ENCODE results near the gene SLC10A7. TPM values are rescaled to one million over a fixed set of nuclear protein-coding genes. Genes with fewer than 3 reads are reported as not detected.

Gene SLC10A7
- total and polyA plus RNA-seq, 7 experiments from 2014 or later, result 7.9 to 26.8 (median 15.0) TPM

- H3K4me3 Mint-ChIP-seq, result no peak overlapping the region
- no peaks in the 10 kb centered on the region for H3K9me3 ChIP-seq (ENCODE audit: control insufficient read depth in 2 of 3, low read length in 3 of 3)
- no peaks in the 10 kb centered on the region for H3K27me3 Mint-ChIP-seq
- H3K27ac Mint-ChIP-seq, result no peak overlapping the region
- no peak overlapping the region for H3K4me3 ChIP-seq (ENCODE audit: low read length)
- CTCF ChIA-PET, result no interaction called here
- H3K36me3 ChIP-seq (ENCODE audit: control insufficient read depth in 2 of 3, insufficient read depth in 3 of 3, low read length in 3 of 3), result no peaks in the 10 kb centered on the region
- DNase-seq (no peak), ATAC-seq (no peak)
- H3K4me1 ChIP-seq (ENCODE audit: control insufficient read depth in 2 of 2, insufficient read depth in 2 of 2, low read length in 2 of 2), result no peaks in the 10 kb centered on the region
- intact Hi-C loops (cut with micrococcal nuclease), result no loop called here
- no peak overlapping the region for H3K27ac ChIP-seq (ENCODE audit: low read depth, low read length)
- H3K4me1 Mint-ChIP-seq, result no peaks in the 10 kb centered on the region
- no peaks in the 10 kb centered on the region for H3K27me3 ChIP-seq (ENCODE audit: control insufficient read depth in 2 of 2, insufficient read depth in 2 of 2, low read length in 2 of 2)
- H3K36me3 Mint-ChIP-seq, result peaks cover 5 to 20% (median 13%) of the 10 kb centered on the region in 5 donors
- H3K9me3 Mint-ChIP-seq, result peaks cover 0 to 3% (median 0%) of the 10 kb centered on the region in 11 donors
- POLR2A ChIA-PET, result no interaction called here
Measured at GRCh38 chr4:146318894-146319293, 202.8 kb downstream of the SLC10A7 start.

DNA sequence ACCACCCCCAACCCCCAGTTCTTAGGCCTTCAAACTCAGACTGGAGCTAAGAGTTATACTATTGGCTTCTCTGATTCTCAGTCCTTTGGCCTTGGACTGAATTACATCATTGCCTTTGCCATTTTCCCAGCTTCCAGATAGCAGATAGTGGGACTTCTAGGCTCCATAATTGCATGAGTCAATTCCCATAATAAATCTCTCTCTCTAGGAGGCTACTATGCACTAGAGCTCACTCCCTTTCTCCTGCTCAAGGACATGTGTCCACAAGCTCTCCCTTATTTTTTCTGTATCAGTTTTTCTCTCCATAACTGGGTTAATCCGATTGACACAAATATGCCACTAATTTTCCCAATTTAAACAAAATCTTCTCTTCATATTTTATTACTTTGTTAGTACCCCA, 204.0 kb downstream of the SLC10A7 start:
- no peak for ATAC-seq
- Mint-ChIP-seq H3K27me3 (no peaks in the 10 kb centered on the region), H3K4me3 (no peak overlapping the region), H3K9me3 (peaks cover 0 to 3% (median 0%) of the 10 kb centered on the region in 11 donors), H3K36me3 (peaks cover 0 to 15% (median 6%) of the 10 kb centered on the region in 5 donors), H3K4me1 (no peaks in the 10 kb centered on the region), H3K27ac (no peak overlapping the region)
- Histone ChIP-seq H3K4me1 (ENCODE audit: control insufficient read depth in 2 of 2, insufficient read depth in 2 of 2, low read length in 2 of 2) (no peaks in the 10 kb centered on the region), H3K9me3 (ENCODE audit: control insufficient read depth in 2 of 3, low read length in 3 of 3) (no peaks in the 10 kb centered on the region), H3K27me3 (ENCODE audit: control insufficient read depth in 2 of 2, insufficient read depth in 2 of 2, low read length in 2 of 2) (no peaks in the 10 kb centered on the region), H3K36me3 (ENCODE audit: control insufficient read depth in 2 of 3, insufficient read depth in 3 of 3, low read length in 3 of 3) (no peaks in the 10 kb centered on the region), H3K4me3 (ENCODE audit: low read length) (no peak overlapping the region), H3K27ac (ENCODE audit: low read depth, low read length) (no peak overlapping the region)
- intact Hi-C loops (cut with micrococcal nuclease), result no loop called here
- ChIA-PET CTCF (no interaction called here), POLR2A (no interaction called here)
- no peak for DNase-seq

GRCh38 chr4:146315184-146315583, 206.6 kb downstream of the SLC10A7 start:
- H3K27ac Mint-ChIP-seq, result no peak overlapping the region
- POLR2A ChIA-PET, result no interaction called here
- H3K4me1 Mint-ChIP-seq, result peaks cover 0 to 2% (median 0%) of the 10 kb centered on the region in 7 donors
- no peaks in the 10 kb centered on the region for H3K9me3 ChIP-seq (ENCODE audit: control insufficient read depth in 2 of 3, low read length in 3 of 3)
- DNase-seq, result no peak
- intact Hi-C loops (cut with micrococcal nuclease), result no loop called here
- H3K27me3 Mint-ChIP-seq, result no peaks in the 10 kb centered on the region
- no peak overlapping the region for H3K4me3 ChIP-seq (ENCODE audit: low read length)
- H3K36me3 ChIP-seq (ENCODE audit: control insufficient read depth in 2 of 3, insufficient read depth in 3 of 3, low read length in 3 of 3), result no peaks in the 10 kb centered on the region
- ATAC-seq, result no peak
- CTCF ChIA-PET, result no interaction called here
- no peak overlapping the region for H3K27ac ChIP-seq (ENCODE audit: low read depth, low read length)
- no peaks in the 10 kb centered on the region for H3K27me3 ChIP-seq (ENCODE audit: control insufficient read depth in 2 of 2, insufficient read depth in 2 of 2, low read length in 2 of 2)
- H3K36me3 Mint-ChIP-seq, result peaks cover 0 to 9% (median 0%) of the 10 kb centered on the region in 5 donors
- no peaks in the 10 kb centered on the region for H3K9me3 Mint-ChIP-seq
- H3K4me1 ChIP-seq (ENCODE audit: control insufficient read depth in 2 of 2, insufficient read depth in 2 of 2, low read length in 2 of 2), result no peaks in the 10 kb centered on the region
- H3K4me3 Mint-ChIP-seq, result no peak overlapping the region

- ATAC-seq (no peak), DNase-seq (no peak)
- no peaks in the 10 kb centered on the region for H3K36me3 ChIP-seq (ENCODE audit: control insufficient read depth in 2 of 3, insufficient read depth in 3 of 3, low read length in 3 of 3)
- Mint-ChIP-seq H3K36me3 (peaks cover 0 to 12% (median 0%) of the 10 kb centered on the region in 5 donors), H3K27me3 (no peaks in the 10 kb centered on the region), H3K27ac (no peak overlapping the region), H3K9me3 (peaks cover 0 to 1% (median 0%) of the 10 kb centered on the region in 11 donors), H3K4me3 (no peak overlapping the region), H3K4me1 (peaks cover 0 to 2% (median 0%) of the 10 kb centered on the region in 7 donors)
- H3K4me1 ChIP-seq (ENCODE audit: control insufficient read depth in 2 of 2, insufficient read depth in 2 of 2, low read length in 2 of 2), result no peaks in the 10 kb centered on the region
- no peak overlapping the region for H3K27ac ChIP-seq (ENCODE audit: low read depth, low read length)
- intact Hi-C loops (cut with micrococcal nuclease), result no loop called here
- no peaks in the 10 kb centered on the region for H3K27me3 ChIP-seq (ENCODE audit: control insufficient read depth in 2 of 2, insufficient read depth in 2 of 2, low read length in 2 of 2)
- CTCF ChIA-PET, result no interaction called here
- POLR2A ChIA-PET, result no interaction called here
- H3K9me3 ChIP-seq (ENCODE audit: control insufficient read depth in 2 of 3, low read length in 3 of 3), result no peaks in the 10 kb centered on the region
- no peak overlapping the region for H3K4me3 ChIP-seq (ENCODE audit: low read length)
Measured at GRCh38 chr4:146311238-146311970, 210.3 kb downstream of the SLC10A7 start.

DNA sequence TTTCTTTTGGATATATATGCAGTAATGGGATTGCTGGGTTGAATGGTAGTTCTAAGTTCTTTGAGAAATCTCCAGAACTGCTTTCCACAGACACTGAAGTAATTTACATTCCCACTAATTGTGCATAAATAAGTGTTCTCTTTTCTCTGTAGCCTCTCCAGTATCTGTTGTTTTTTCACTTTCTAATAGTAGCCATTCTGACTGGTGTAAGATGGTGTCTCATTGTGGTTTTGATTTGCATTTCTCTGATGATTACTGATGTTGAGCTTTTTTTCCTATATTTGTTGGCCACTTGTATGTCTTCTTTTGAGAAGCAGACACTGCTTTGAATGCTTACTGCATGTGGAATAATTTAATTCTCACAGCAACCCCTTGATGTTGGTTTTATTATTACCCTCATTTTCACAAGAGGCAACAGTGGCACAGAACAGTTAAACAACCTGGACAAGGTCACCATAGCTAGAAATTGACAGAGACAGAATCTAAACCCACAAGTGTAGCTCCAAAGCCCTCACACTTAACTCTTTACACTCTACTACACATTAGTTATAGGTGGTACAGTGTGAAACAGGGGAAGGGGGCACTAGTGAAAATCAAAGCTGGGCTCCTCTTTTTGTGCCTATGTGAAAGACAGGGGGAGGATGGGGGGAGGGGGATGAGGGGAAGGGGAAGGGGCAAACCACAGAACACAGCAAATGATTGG, 211.3 kb downstream of the SLC10A7 start:
- Mint-ChIP-seq H3K9me3 (peaks cover 0 to 1% (median 0%) of the 10 kb centered on the region in 11 donors), H3K36me3 (peaks cover 0 to 17% (median 4%) of the 10 kb centered on the region in 5 donors), H3K4me3 (no peak overlapping the region), H3K27ac (no peak overlapping the region), H3K4me1 (peaks cover 0 to 2% (median 0%) of the 10 kb centered on the region in 7 donors), H3K27me3 (no peaks in the 10 kb centered on the region)
- Histone ChIP-seq H3K27ac (ENCODE audit: low read depth, low read length) (no peak overlapping the region), H3K36me3 (ENCODE audit: control insufficient read depth in 2 of 3, insufficient read depth in 3 of 3, low read length in 3 of 3) (no peaks in the 10 kb centered on the region), H3K4me3 (ENCODE audit: low read length) (no peak overlapping the region), H3K4me1 (ENCODE audit: control insufficient read depth in 2 of 2, insufficient read depth in 2 of 2, low read length in 2 of 2) (no peaks in the 10 kb centered on the region), H3K27me3 (ENCODE audit: control insufficient read depth in 2 of 2, insufficient read depth in 2 of 2, low read length in 2 of 2) (no peaks in the 10 kb centered on the region), H3K9me3 (ENCODE audit: control insufficient read depth in 2 of 3, low read length in 3 of 3) (no peaks in the 10 kb centered on the region)
- no peak for DNase-seq
- CTCF ChIA-PET, result no interaction called here
- POLR2A ChIA-PET, result no interaction called here
- intact Hi-C loops (cut with micrococcal nuclease), result no loop called here
- no peak for ATAC-seq

- Histone ChIP-seq H3K36me3 (ENCODE audit: control insufficient read depth in 2 of 3, insufficient read depth in 3 of 3, low read length in 3 of 3) (no peaks in the 10 kb centered on the region), H3K9me3 (ENCODE audit: control insufficient read depth in 2 of 3, low read length in 3 of 3) (no peaks in the 10 kb centered on the region), H3K27me3 (ENCODE audit: control insufficient read depth in 2 of 2, insufficient read depth in 2 of 2, low read length in 2 of 2) (no peaks in the 10 kb centered on the region), H3K4me3 (ENCODE audit: low read length) (no peak overlapping the region), H3K27ac (ENCODE audit: low read depth, low read length) (no peak overlapping the region), H3K4me1 (ENCODE audit: control insufficient read depth in 2 of 2, insufficient read depth in 2 of 2, low read length in 2 of 2) (no peaks in the 10 kb centered on the region)
- Mint-ChIP-seq H3K36me3 (peaks cover 7 to 21% (median 12%) of the 10 kb centered on the region in 5 donors), H3K27me3 (no peaks in the 10 kb centered on the region), H3K27ac (no peak overlapping the region), H3K4me3 (no peak overlapping the region), H3K4me1 (peaks cover 0 to 2% (median 0%) of the 10 kb centered on the region in 7 donors), H3K9me3 (peaks cover 0 to 4% (median 0%) of the 10 kb centered on the region in 11 donors)
- intact Hi-C loops (cut with micrococcal nuclease), result no loop called here
- ATAC-seq, result no peak
- CTCF ChIA-PET, result no interaction called here
- POLR2A ChIA-PET, result no interaction called here
- no peak for DNase-seq
Measured at GRCh38 chr4:146308951-146309350, 212.8 kb downstream of the SLC10A7 start.

DNA sequence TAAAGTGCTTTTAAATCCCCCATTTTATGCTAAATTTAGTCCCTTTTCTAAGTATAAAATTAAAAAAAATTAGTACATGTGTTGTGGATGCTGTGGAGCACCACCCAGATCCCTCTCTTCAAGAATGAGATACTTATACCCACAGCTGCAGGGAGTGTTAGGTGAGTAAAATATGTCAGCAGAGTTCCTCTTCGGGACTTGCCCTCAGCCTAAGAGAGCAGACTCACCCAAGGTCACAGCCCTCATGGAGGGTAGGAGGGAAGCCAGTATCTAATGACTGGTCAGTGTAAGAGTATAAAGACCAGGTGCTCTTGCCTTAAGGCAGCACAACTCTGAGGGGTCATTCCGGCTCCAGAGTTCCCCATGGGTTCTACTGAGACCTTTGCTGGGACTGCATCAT, 218.9 kb downstream of the SLC10A7 start:
- ChIA-PET POLR2A (no interaction called here), CTCF (no interaction called here)
- Histone ChIP-seq H3K36me3 (ENCODE audit: control insufficient read depth in 2 of 3, insufficient read depth in 3 of 3, low read length in 3 of 3) (no peaks in the 10 kb centered on the region), H3K27ac (ENCODE audit: low read depth, low read length) (no peak overlapping the region), H3K4me1 (ENCODE audit: control insufficient read depth in 2 of 2, insufficient read depth in 2 of 2, low read length in 2 of 2) (no peaks in the 10 kb centered on the region), H3K4me3 (ENCODE audit: low read length) (no peak overlapping the region), H3K27me3 (ENCODE audit: control insufficient read depth in 2 of 2, insufficient read depth in 2 of 2, low read length in 2 of 2) (no peaks in the 10 kb centered on the region), H3K9me3 (ENCODE audit: control insufficient read depth in 2 of 3, low read length in 3 of 3) (no peaks in the 10 kb centered on the region)
- intact Hi-C loops (cut with micrococcal nuclease), result no loop called here
- Mint-ChIP-seq H3K36me3 (peaks cover 10 to 40% (median 18%) of the 10 kb centered on the region in 5 donors), H3K4me3 (no peak overlapping the region), H3K27ac (no peak overlapping the region), H3K4me1 (peaks cover 0 to 3% (median 0%) of the 10 kb centered on the region in 7 donors), H3K27me3 (no peaks in the 10 kb centered on the region), H3K9me3 (peaks cover 0 to 4% (median 0%) of the 10 kb centered on the region in 11 donors)
- DNase-seq, result no peak
- ATAC-seq, result no peak

Measured in naive thymus-derived CD4-positive, alpha-beta T cell (primary cell).